ENCODE results near the gene ZBTB16. TPM values are rescaled to one million over a fixed set of nuclear protein-coding genes. Genes with fewer than 3 reads are reported as not detected.

ZBTB16 gene
- polyA plus RNA-seq, 1 donor from 2014 or later: 0.45 TPM

DNA sequence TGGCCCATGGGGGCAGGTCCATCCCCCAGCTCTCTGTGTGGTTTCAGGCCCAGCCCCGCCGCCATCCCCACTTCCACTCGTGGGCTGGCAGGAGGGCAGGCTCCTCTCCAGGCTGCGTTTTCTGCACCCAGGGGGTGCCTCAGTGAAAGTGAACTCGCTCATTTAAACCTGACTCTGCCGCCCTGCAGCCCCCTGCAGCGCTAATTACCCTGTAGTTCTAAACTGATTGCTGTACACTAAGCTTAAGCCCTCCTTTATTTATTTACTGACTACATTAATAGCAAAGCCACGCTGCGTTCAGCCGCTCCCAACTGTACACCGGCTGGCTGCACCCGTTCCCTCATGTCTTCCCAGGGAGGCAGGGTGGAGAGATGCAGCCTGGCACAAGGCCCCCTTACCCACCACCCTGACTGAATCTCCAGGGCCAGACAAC is 200.1 kb downstream of the ZBTB16 start:
- Histone ChIP-seq H3K4me3 (ENCODE audit: low read length) (no peak overlapping the region), H3K9ac (ENCODE audit: low read length) (no peak overlapping the region), H3K79me2 (replicated peaks; ENCODE audit: insufficient read depth, low read length) (no peaks in the 10 kb centered on the region), H3K36me3 (ENCODE audit: insufficient read depth, low read length) (no peaks in the 10 kb centered on the region), H3K27me3 (ENCODE audit: insufficient read depth, low read depth, low read length) (no peaks in the 10 kb centered on the region), H3F3A (ENCODE audit: insufficient read depth, low read length, poor library complexity, severe bottlenecking) (no peaks in the 10 kb centered on the region), H3K4me2 (ENCODE audit: low read length) (no peak overlapping the region), H3K9me3 (ENCODE audit: low read length) (no peaks in the 10 kb centered on the region), H4K20me1 (ENCODE audit: insufficient read depth) (no peaks in the 10 kb centered on the region), H2AFZ (ENCODE audit: low read depth, low read length) (no peak overlapping the region), H3K9me2 (ENCODE audit: insufficient read depth, low read length) (no peaks in the 10 kb centered on the region), H3K27ac (ENCODE audit: low read length) (no peak overlapping the region)
- TF ChIP-seq SMC3 (conservative IDR thresholded peaks at IDR 0.05; ENCODE audit: poor library complexity): no peak
- TF ChIP-seq POLR2AphosphoS5 (IDR thresholded peaks at IDR 0.05): no peak
- TF ChIP-seq, protein P1, sequence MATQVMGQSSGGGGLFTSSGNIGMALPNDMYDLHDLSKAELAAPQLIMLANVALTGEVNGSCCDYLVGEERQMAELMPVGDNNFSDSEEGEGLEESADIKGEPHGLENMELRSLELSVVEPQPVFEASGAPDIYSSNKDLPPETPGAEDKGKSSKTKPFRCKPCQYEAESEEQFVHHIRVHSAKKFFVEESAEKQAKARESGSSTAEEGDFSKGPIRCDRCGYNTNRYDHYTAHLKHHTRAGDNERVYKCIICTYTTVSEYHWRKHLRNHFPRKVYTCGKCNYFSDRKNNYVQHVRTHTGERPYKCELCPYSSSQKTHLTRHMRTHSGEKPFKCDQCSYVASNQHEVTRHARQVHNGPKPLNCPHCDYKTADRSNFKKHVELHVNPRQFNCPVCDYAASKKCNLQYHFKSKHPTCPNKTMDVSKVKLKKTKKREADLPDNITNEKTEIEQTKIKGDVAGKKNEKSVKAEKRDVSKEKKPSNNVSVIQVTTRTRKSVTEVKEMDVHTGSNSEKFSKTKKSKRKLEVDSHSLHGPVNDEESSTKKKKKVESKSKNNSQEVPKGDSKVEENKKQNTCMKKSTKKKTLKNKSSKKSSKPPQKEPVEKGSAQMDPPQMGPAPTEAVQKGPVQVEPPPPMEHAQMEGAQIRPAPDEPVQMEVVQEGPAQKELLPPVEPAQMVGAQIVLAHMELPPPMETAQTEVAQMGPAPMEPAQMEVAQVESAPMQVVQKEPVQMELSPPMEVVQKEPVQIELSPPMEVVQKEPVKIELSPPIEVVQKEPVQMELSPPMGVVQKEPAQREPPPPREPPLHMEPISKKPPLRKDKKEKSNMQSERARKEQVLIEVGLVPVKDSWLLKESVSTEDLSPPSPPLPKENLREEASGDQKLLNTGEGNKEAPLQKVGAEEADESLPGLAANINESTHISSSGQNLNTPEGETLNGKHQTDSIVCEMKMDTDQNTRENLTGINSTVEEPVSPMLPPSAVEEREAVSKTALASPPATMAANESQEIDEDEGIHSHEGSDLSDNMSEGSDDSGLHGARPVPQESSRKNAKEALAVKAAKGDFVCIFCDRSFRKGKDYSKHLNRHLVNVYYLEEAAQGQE (IDR thresholded peaks at IDR 0.05; ENCODE audit: borderline replicate concordance): no peak
- TF ChIP-seq TAF1 (IDR thresholded peaks at IDR 0.05; ENCODE audit: low read depth): no peak
- TF ChIP-seq, protein P2, sequence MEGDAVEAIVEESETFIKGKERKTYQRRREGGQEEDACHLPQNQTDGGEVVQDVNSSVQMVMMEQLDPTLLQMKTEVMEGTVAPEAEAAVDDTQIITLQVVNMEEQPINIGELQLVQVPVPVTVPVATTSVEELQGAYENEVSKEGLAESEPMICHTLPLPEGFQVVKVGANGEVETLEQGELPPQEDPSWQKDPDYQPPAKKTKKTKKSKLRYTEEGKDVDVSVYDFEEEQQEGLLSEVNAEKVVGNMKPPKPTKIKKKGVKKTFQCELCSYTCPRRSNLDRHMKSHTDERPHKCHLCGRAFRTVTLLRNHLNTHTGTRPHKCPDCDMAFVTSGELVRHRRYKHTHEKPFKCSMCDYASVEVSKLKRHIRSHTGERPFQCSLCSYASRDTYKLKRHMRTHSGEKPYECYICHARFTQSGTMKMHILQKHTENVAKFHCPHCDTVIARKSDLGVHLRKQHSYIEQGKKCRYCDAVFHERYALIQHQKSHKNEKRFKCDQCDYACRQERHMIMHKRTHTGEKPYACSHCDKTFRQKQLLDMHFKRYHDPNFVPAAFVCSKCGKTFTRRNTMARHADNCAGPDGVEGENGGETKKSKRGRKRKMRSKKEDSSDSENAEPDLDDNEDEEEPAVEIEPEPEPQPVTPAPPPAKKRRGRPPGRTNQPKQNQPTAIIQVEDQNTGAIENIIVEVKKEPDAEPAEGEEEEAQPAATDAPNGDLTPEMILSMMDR (IDR thresholded peaks at IDR 0.05; ENCODE audit: poor library complexity, severe bottlenecking): no peak
- TF ChIP-seq MXI1 (conservative IDR thresholded peaks at IDR 0.05; ENCODE audit: poor library complexity, severe bottlenecking): no peak
- TF ChIP-seq EZH2 (IDR thresholded peaks at IDR 0.05; ENCODE audit: borderline replicate concordance, insufficient read depth, low read length, poor library complexity, severe bottlenecking): no peak
- no peak for TF ChIP-seq RAD21 (conservative IDR thresholded peaks at IDR 0.05)
- no peak for TF ChIP-seq EP300 (conservative IDR thresholded peaks at IDR 0.05; ENCODE audit: poor library complexity, severe bottlenecking)

DNA sequence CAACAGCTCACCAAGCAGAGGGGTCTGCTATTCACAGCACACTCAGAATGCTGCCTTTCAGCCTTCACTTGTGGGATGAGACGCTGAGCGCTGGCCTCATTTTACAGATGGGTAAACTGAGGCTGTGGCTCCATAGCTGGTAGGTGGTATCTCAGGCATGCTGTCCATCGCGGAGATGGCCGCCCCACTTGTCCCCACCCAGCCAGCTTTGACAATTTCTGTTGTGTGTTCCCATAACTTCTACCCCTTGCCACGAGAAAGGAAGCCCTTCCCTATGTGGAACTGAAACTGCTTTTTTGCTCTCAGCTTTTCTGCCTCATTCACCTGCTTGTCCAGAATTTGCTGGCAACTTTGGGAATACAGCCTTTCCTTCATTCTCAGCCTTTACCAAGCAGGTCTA is 200.6 kb downstream of the ZBTB16 start:
- Histone ChIP-seq H3F3A (ENCODE audit: insufficient read depth, low read length, poor library complexity, severe bottlenecking) (no peaks in the 10 kb centered on the region), H3K27ac (ENCODE audit: low read length) (no peak overlapping the region), H3K36me3 (ENCODE audit: insufficient read depth, low read length) (no peaks in the 10 kb centered on the region), H4K20me1 (ENCODE audit: insufficient read depth) (no peaks in the 10 kb centered on the region), H3K9me2 (ENCODE audit: insufficient read depth, low read length) (no peaks in the 10 kb centered on the region), H3K27me3 (ENCODE audit: insufficient read depth, low read depth, low read length) (no peaks in the 10 kb centered on the region), H3K9me3 (ENCODE audit: low read length) (no peaks in the 10 kb centered on the region), H3K79me2 (replicated peaks; ENCODE audit: insufficient read depth, low read length) (no peaks in the 10 kb centered on the region), H3K9ac (ENCODE audit: low read length) (no peak overlapping the region), H3K4me3 (ENCODE audit: low read length) (no peak overlapping the region), H2AFZ (ENCODE audit: low read depth, low read length) (no peak overlapping the region), H3K4me2 (ENCODE audit: low read length) (no peak overlapping the region)
- no peak for TF ChIP-seq EZH2 (IDR thresholded peaks at IDR 0.05; ENCODE audit: borderline replicate concordance, insufficient read depth, low read length, poor library complexity, severe bottlenecking)
- TF ChIP-seq SMC3 (conservative IDR thresholded peaks at IDR 0.05; ENCODE audit: poor library complexity): no peak
- TF ChIP-seq, protein P2 (IDR thresholded peaks at IDR 0.05; ENCODE audit: poor library complexity, severe bottlenecking): no peak
- TF ChIP-seq TAF1 (IDR thresholded peaks at IDR 0.05; ENCODE audit: low read depth): no peak
- no peak for TF ChIP-seq EP300 (conservative IDR thresholded peaks at IDR 0.05; ENCODE audit: poor library complexity, severe bottlenecking)
- no peak for TF ChIP-seq RAD21 (conservative IDR thresholded peaks at IDR 0.05)
- TF ChIP-seq, protein P1 (IDR thresholded peaks at IDR 0.05; ENCODE audit: borderline replicate concordance): no peak
- no peak for TF ChIP-seq POLR2AphosphoS5 (IDR thresholded peaks at IDR 0.05)
- no peak for TF ChIP-seq MXI1 (conservative IDR thresholded peaks at IDR 0.05; ENCODE audit: poor library complexity, severe bottlenecking)
